SKM-1 (cell line): Measurements from ENCODE around the gene MELTF.
"Not testable (repeated sequence)": the region's sequence is repeated elsewhere in the genome, so short reads cannot be mapped to it uniquely, and the experiment has no call there.

Source experiments
- DNase-seq: peaks from one replicate; lab custom pipeline; 2025; ENCODE audit not compliant: unreplicated experiment; lab: John Stamatoyannopoulos, UW

The MELTF gene

DNA sequence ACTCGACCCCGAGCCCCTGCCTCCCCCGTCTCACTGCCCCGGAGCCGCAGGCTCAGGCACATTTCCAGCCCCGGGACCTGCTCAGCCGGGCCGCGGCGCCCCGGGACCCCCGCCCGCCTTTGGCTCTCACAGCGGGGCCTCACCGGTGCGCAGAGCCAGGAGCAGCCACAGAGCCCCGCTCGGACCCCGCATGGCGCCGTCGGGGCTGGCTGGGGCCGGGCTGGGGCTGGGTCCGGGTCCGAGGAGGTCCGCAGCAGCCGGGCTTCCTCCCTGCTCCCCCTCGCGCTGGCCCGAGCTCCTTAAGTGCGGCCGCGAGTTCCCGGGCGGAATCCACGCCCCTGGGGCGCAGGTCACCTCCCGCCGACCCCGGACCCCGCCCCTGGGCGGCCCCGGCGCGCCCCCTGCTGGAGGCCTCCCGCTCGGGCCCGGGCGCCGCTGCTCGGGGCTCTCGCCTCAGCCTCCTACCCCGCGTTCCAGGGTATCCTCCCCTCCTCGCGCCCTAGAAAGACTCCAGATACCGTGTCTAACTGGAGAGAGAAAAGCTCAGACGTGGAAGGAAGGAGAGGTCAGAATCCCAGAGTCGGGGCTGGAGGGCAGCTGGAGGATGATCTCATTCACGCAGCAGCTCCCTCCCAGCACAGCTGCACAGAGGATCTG is at the start of gene MELTF:
TSS of gene MELTF (minus strand) at position 307 of the 657 bp plus-strand sequence. CDS start at position 192, 115 bp downstream.
- peak; percentile 57 for DNase-seq

- DNase-seq: no peak
These were observed 46.8 kb upstream of the MELTF start for GRCh38 chr3:197076415-197076814.

- DNase-seq: no peak
These were observed 38.5 kb upstream of the MELTF start for GRCh38 chr3:197068077-197068476.

DNA sequence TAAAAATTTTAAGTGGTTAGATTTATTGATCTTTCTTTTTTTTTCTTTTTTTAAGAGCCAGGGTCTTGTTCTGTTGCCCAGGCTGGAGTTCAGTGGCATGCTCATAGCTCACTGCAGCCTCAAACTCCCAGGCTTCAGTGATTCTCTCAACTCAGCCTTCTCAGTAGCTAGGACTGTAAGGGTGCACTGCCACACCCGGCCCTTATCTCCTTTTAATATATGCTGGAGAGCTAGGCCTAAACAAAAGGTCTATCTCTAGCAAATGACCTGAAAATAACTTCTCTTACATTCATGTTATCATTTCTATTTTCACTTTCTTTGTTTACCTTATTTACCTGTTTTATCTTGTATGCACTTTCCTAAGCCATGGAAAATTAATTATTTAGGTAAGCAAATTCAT is 35.2 kb upstream of the MELTF start:
- no peak for DNase-seq

DNA sequence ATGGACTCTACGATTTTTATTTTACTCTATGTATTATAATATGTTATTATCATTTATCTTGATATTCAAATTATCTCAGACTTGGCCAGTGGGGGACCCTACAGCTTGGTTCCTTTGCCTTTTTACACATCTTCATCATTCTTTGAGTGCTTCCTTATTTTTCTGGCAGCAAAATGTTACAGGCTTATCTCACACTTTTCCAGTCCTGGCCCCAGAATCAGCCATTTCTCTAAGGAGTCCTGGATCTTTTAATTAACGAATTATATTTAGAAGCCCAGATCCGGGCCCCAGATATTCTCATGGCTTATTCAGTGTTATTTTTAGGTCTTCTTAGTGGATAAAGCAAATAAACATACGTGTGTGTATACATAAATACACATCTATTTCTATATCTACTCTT is 32.8 kb upstream of the MELTF start:
- no peak for DNase-seq

DNA sequence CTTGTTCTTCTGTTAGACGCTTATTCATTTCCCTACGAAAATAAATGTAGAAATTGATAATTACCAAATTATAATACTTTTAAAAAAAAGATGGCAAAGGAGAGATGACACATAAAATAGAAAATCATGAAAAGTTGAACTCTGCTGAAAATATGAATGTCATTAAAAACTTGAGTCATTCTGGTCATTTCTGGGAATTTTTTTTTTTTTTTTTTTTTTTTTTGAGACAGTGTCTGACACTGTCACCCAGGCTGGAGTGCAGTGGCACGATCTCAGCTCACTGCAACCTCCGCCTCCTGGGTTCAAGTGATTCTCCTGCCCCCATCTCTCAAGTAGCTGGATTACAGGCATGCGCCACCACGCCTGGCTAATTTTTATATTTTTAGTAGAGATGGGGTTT is 22.0 kb upstream of the MELTF start:
- DNase-seq: not testable (repeated sequence)

DNA sequence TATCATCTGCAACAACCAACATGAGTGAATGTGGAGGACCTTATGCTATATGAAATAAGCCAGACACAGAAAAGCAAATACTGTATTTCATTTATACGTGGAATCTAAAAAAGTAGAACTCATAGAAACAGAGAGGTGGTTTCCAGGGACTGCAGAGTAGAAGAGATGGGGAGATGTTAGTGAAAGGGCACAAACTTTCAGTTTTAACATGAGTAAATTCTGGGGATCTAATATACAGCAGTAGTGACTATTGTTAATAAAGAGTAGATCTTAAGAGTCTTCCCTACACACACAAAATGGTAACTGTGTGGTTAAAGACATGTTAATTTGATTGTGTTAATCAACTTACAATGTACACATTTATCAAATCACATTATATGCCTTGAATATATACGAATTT is 20.9 kb upstream of the MELTF start:
- no peak for DNase-seq

DNA sequence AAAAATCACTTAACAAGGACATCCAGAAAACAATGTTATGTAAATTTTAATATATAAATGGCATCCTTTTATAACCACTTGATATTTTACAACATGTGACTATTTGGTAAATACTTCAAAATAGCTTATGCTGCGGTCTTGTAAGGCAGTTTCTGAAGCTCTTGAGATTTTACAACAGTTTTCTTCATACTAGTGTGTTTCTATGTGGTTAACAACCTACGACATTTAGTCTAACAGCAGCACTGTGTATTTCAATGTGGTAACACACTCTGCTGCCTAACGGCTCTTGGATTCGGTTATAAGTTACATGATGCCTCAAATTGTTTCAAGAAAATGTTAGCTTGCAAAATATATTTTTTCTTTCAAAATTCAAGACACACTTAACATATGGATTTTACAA is 12.9 kb upstream of the MELTF start:
- DNase-seq: no peak

DNA sequence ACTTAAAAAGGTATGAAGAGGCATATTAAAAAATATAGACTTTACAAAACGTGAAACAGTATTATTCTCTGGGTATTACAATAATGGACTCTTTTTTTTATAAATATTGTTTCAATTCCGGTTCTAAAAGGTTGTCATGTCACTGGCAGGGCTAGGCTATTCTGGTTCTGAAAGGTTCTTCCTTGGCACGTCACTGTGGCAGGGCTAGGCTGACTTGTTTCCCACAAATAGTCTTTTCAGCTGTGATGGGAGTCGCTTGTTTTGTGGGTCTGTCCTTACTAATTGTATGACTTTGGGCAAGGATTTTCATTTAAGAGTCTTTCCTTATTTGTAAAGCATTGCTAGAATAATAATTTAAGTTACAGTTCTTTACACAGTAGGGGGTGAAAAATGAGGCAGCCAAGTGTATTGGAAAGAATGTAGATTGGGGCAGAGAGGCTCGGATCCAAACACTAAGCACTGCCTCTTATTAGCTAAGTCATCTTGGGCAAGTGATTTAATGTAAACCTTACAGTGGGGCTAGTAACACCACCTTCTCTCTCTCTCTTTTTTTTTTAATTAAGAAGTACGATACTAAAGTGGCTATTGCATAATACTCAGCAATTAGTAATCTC is 12.4 kb upstream of the MELTF start:
- no peak for DNase-seq

- DNase-seq: no peak
These were observed 11.0 kb upstream of the MELTF start for GRCh38 chr3:197040658-197041057.

DNA sequence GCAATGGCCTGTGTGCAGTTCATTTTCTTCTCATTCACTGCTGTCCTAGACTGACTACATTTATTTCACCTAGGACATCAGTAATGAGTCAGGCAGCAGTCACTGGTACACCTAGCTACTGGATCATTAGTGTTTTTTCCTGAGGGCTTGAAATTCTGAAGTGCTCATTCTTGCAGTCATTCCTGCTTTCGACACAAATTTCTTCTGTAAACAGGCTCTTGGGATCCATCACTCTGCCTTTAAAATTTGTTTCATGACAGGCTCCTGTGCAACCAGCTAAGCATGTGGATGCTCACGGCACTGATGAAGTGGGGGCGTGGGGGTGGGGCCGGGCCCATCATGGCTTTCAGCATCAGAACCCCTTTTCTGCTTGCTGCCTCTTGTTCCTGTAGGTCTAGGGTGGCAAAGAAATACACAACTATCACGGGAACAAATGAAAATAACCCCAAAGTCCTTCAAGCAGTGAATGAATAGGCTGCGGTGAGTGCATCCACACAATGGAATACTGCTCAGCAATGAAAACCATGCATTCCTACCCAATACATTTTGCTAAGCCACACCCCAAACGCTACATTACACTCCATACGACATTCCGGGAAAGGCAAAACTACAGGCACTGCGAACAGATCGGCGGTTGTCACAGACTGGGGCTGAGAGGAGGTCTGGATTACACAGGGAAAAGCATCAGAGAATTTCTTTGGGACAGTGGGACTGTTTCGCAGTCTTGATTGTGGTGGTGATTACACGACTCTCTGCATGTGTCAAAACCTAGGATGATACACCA is 9.3 kb upstream of the MELTF start:
- no peak for DNase-seq

GRCh38 chr3:197035577-197035976 is 6.0 kb upstream of the MELTF start:
- no peak for DNase-seq

DNA sequence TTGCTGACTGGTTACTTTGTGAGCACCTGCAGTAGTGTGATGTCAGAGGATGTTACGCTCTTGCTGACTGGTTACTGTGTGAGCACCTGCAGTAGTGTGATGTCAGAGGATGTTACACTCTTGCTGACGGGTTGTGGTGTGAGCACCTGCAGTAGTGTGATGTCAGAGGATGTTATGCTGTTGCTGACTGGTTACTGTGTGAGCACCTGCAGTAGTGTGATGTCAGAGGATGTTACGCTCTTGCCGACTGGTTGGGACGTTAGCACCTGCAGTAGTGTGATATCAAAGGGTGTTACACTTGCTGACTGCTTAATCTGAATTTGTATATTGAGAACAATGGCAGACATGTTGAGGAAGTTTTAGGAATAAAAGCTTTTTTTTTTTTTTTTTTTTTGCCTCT is 5.2 kb upstream of the MELTF start:
- DNase-seq: not testable (repeated sequence)

GRCh38 chr3:197033764-197034163 is 4.1 kb upstream of the MELTF start:
- DNase-seq: not testable (repeated sequence)

GRCh38 chr3:197031315-197032285 is 2.0 kb upstream of the MELTF start:
- DNase-seq: no peak

DNA sequence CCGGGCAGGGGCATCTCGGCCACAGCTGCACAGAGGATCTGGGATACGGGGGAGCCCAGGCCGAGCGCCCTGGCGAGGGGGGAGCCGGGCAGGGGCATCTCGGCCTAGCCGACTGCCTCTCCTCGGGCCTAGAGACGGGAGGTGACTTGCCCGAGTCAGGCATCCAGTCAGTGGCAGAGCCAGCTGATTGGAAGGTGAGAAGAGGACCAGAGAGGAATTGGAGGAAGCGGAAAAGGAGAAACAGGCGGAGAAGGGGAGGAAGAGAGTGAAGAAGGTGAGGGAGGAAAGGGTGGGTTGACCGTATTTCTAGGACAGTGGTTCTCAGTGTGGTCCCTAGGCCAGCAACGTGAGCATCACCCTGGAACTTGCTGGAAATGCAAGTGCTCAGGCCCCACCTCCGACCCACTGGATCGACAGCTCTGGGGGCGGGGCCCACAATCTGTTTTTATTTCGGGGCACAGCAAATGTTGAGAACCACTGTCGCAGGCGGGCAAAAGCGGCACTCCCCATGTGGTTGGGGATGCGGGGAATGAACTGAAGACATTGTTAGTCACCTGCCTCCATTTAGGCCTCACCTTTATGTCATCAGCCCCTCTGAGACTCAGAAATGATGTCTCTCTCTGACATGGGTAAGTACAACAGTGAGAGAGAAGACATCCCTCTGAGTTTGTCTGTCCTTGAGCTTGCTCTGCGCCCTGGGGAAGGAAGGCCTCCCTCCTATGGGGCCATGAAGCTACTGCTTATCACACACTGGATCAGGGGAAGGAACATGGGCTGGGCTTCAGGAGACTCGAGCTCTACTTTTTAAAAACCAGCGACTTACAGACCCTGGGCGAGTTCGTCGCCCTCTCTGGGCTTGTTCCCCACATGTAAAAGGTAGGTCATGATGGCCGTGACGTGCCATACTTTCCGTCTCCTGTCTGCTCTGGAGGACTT is 1.0 kb upstream of the MELTF start:
- no peak for DNase-seq

- no peak for DNase-seq
These were observed 698 bp downstream of the MELTF start for GRCh38 chr3:197028728-197029510.

- no peak for DNase-seq
These were observed 1.5 kb downstream of the MELTF start for GRCh38 chr3:197027896-197028727.
